ENCODE measurements around the gene ABHD16B. TPM values are rescaled to one million over a fixed set of nuclear protein-coding genes. Genes with fewer than 3 reads are reported as not detected.
A peak's percentile ranks its signal among the peaks of the same experiment; 100 is the strongest.

The ABHD16B gene
- total and polyA plus RNA-seq, 2 of the 13 experiments (the other 11 are each of a cell fraction or from before 2014, with no cell fraction given) = not detected

- TF ChIP-seq, protein P1, sequence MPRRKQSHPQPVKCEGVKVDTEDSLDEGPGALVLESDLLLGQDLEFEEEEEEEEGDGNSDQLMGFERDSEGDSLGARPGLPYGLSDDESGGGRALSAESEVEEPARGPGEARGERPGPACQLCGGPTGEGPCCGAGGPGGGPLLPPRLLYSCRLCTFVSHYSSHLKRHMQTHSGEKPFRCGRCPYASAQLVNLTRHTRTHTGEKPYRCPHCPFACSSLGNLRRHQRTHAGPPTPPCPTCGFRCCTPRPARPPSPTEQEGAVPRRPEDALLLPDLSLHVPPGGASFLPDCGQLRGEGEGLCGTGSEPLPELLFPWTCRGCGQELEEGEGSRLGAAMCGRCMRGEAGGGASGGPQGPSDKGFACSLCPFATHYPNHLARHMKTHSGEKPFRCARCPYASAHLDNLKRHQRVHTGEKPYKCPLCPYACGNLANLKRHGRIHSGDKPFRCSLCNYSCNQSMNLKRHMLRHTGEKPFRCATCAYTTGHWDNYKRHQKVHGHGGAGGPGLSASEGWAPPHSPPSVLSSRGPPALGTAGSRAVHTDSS (CRISPR knock-in tag; conservative IDR thresholded peaks at IDR 0.05) = 0 out of 2 replicates have a peak, but pooled peaks have one; percentile 46
- TF ChIP-seq IKZF4 (CRISPR knock-in tag; IDR thresholded peaks at IDR 0.05; ENCODE audit: borderline replicate concordance, low read depth, not compliant biosample characterization) (peak; percentile 86), CREBL2 (CRISPR knock-in tag; IDR thresholded peaks at IDR 0.05; ENCODE audit: borderline replicate concordance) (peak; percentile 34; the same call in 1 of the 2 replicates), ZNF564 (CRISPR knock-in tag; IDR thresholded peaks at IDR 0.05) (peak; percentile 70; the same call in 1 of the 2 replicates), SMAD3 (CRISPR knock-in tag; IDR thresholded peaks at IDR 0.05) (0 out of 2 replicates have a peak, but pooled peaks have one; percentile 14), NR2C2 (CRISPR knock-in tag; IDR thresholded peaks at IDR 0.05; ENCODE audit: borderline replicate concordance) (peak; percentile 14; the same call in 1 of the 2 replicates), PAXIP1 (CRISPR knock-in tag; conservative IDR thresholded peaks at IDR 0.05) (peak; percentile 49; the same call in 1 of the 2 replicates), FOXA3 (CRISPR knock-in tag; IDR thresholded peaks at IDR 0.05) (no peak), SAFB2 (CRISPR knock-in tag; IDR thresholded peaks at IDR 0.05; ENCODE audit: borderline replicate concordance, low read depth) (0 out of 2 replicates have a peak, but pooled peaks have one; percentile 35), SNAI1 (CRISPR knock-in tag; IDR thresholded peaks at IDR 0.05; ENCODE audit: borderline replicate concordance) (peak; percentile 10; the same call in 1 of the 2 replicates), NFYB (CRISPR knock-in tag; IDR thresholded peaks at IDR 0.05) (peak; percentile 63), ZNF280B (CRISPR knock-in tag; IDR thresholded peaks at IDR 0.05; ENCODE audit: borderline replicate concordance) (peak; percentile 82), ZNF333 (CRISPR knock-in tag; IDR thresholded peaks at IDR 0.05; ENCODE audit: borderline replicate concordance) (peak; percentile 78; the same call in 1 of the 2 replicates), ERF (CRISPR knock-in tag; IDR thresholded peaks at IDR 0.05) (peak; percentile 63), MLLT10 (CRISPR knock-in tag; IDR thresholded peaks at IDR 0.05) (no peak), MYNN (CRISPR knock-in tag; IDR thresholded peaks at IDR 0.05; ENCODE audit: low read depth) (no peak), DMAP1 (CRISPR knock-in tag; IDR thresholded peaks at IDR 0.05) (0 out of 2 replicates have a peak, but pooled peaks have one; percentile 20)
- TF ChIP-seq, protein P2, sequence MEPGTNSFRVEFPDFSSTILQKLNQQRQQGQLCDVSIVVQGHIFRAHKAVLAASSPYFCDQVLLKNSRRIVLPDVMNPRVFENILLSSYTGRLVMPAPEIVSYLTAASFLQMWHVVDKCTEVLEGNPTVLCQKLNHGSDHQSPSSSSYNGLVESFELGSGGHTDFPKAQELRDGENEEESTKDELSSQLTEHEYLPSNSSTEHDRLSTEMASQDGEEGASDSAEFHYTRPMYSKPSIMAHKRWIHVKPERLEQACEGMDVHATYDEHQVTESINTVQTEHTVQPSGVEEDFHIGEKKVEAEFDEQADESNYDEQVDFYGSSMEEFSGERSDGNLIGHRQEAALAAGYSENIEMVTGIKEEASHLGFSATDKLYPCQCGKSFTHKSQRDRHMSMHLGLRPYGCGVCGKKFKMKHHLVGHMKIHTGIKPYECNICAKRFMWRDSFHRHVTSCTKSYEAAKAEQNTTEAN (CRISPR knock-in tag; conservative IDR thresholded peaks at IDR 0.05) = peak; percentile 12; the same call in 1 of the 2 replicates
Measured at GRCh38 chr20:63831993-63832686, 29.2 kb upstream of the ABHD16B start (continued).

Data from HepG2 (cell line).